ENCODE data around the gene ELMOD3. TPM values are rescaled to one million over a fixed set of nuclear protein-coding genes. Genes with fewer than 3 reads are reported as not detected.
"Not testable (repeated sequence)": the region's sequence is repeated elsewhere in the genome, so short reads cannot be mapped to it uniquely, and the experiment has no call there.

ELMOD3 gene
- total RNA-seq, 1 donor from 2014 or later, result 18.0 TPM

DNA sequence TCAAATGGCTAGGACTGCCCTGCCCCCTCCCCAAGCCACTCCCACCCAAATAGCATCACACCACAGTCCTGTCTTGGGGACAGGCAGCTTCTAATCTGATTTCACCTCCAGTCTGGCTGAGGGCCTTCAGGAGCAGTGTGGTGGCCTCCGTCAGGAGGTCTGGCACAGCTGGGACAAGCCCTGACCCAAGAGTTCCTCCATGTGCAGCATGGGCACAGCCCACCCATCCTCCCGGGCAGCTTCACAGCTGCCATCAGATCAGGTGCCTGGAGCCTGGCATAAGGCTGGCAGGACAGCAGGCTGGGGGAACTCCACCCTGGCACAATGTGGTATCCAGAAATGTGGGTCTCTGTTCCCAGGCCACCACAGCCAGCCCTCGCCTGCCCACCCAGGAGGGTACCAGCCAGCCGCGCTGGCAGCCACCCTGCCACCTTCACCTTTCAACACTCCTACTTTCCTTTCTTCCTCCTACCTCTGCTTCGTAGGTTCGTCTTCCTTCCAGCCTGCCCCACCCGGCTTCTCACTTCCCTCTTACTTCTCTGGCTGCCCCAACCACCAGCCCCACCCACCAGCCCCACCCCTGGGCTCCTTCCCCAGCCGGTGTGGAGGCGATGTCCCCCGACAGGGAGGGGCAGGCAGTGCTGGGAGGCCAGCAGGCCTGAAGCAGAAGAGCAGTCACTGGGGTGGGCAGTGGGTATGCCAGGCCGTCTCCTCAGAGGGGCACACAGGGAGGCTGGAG is 55.4 kb downstream of the ELMOD3 start, which contains the start of gene CAPG:
Gene CAPG (minus strand): TSS at position 522 of the 739 bp plus-strand sequence. CDS start 8,221 bp downstream, outside the sequence.
- H3K4me1 Mint-ChIP-seq (ENCODE audit: low read depth, unreplicated experiment), result peaks cover 12% of the 10 kb centered on the region
- peaks cover 5% of the 10 kb centered on the region for H3K27me3 Mint-ChIP-seq (ENCODE audit: unreplicated experiment)
- no peak for DNase-seq
- H3K4me3 Mint-ChIP-seq (ENCODE audit: unreplicated experiment), result no peak within 1 kb of the TSS
- no peak within 1 kb of the TSS for H3K27ac Mint-ChIP-seq (ENCODE audit: unreplicated experiment)
- TF ChIP-seq, protein P1, sequence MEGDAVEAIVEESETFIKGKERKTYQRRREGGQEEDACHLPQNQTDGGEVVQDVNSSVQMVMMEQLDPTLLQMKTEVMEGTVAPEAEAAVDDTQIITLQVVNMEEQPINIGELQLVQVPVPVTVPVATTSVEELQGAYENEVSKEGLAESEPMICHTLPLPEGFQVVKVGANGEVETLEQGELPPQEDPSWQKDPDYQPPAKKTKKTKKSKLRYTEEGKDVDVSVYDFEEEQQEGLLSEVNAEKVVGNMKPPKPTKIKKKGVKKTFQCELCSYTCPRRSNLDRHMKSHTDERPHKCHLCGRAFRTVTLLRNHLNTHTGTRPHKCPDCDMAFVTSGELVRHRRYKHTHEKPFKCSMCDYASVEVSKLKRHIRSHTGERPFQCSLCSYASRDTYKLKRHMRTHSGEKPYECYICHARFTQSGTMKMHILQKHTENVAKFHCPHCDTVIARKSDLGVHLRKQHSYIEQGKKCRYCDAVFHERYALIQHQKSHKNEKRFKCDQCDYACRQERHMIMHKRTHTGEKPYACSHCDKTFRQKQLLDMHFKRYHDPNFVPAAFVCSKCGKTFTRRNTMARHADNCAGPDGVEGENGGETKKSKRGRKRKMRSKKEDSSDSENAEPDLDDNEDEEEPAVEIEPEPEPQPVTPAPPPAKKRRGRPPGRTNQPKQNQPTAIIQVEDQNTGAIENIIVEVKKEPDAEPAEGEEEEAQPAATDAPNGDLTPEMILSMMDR (IDR thresholded peaks at IDR 0.05; ENCODE audit: partially characterized antibody, unreplicated experiment), result no peak
- H3K9me3 Mint-ChIP-seq (ENCODE audit: unreplicated experiment), result peaks cover 2% of the 10 kb centered on the region
- H3K36me3 Mint-ChIP-seq (ENCODE audit: unreplicated experiment), result no peaks in the 10 kb centered on the region

DNA sequence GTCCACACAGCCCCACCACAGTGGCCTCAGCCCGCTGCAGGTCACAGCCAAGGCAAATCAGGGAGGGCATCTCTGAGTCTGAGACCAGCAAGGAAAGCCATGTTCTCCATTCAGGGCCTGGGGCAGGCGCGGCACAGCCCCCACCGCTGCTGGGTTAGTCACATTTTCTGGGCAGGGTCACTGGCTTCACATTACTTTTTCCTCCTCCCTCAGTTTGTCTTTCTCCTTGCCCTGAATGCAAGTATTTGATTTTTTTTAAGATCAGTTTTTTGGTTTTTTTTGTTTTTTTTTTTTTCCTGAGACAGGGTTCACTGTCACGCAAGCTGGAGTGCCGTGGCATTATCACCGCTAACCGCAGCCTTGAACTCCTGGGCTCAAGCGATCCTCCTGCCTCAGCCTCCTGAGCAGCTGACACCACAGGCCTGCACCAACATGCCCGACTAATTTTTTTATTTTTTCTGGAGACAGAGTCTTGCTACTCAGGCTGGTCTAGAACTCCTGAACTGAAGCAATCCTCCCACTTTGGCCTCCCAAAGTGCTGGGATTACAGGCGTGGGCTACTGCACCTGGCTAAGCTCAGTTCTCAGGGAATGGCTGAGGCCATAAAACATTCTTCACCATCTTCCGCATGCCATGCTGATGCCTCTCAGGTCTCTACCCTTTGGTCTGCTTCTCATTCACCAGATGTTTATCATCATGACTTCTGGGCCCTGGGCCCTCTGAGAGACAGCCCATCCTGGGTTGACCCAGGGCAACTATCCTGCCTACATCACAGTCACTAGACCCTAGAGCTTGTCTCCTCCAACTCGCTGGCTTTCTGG is 56.2 kb downstream of the ELMOD3 start:
- peaks cover 8% of the 10 kb centered on the region for H3K27me3 Mint-ChIP-seq (ENCODE audit: unreplicated experiment)
- H3K4me3 Mint-ChIP-seq (ENCODE audit: unreplicated experiment), result no peak overlapping the region
- no peak overlapping the region for H3K27ac Mint-ChIP-seq (ENCODE audit: unreplicated experiment)
- peaks cover 7% of the 10 kb centered on the region for H3K4me1 Mint-ChIP-seq (ENCODE audit: low read depth, unreplicated experiment)
- TF ChIP-seq, protein P1 (IDR thresholded peaks at IDR 0.05; ENCODE audit: partially characterized antibody, unreplicated experiment), result no peak
- no peak for DNase-seq
- peaks cover 2% of the 10 kb centered on the region for H3K9me3 Mint-ChIP-seq (ENCODE audit: unreplicated experiment)
- no peaks in the 10 kb centered on the region for H3K36me3 Mint-ChIP-seq (ENCODE audit: unreplicated experiment)

DNA sequence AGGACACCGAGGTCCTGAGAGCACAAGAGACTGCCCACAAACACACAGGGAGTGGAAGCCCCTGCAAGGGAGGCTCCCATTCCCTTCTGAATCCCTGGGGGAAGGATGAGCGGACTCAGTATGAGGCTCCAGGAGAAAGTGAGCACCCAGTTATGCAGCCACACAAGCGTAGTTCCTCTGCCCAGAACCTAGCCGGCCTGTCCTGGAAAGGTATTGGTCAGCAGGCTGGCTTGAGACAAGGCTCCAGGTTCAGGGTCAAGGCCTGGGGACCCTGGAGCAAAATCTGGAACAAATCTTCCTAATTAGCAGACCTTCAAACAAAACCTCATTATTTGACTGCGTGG is 56.8 kb downstream of the ELMOD3 start:
- DNase-seq, result no peak
- peaks cover 8% of the 10 kb centered on the region for H3K27me3 Mint-ChIP-seq (ENCODE audit: unreplicated experiment)
- H3K27ac Mint-ChIP-seq (ENCODE audit: unreplicated experiment), result no peak overlapping the region
- H3K4me1 Mint-ChIP-seq (ENCODE audit: low read depth, unreplicated experiment), result peaks cover 7% of the 10 kb centered on the region
- no peak overlapping the region for H3K4me3 Mint-ChIP-seq (ENCODE audit: unreplicated experiment)
- TF ChIP-seq, protein P1 (IDR thresholded peaks at IDR 0.05; ENCODE audit: partially characterized antibody, unreplicated experiment), result no peak
- H3K36me3 Mint-ChIP-seq (ENCODE audit: unreplicated experiment), result no peaks in the 10 kb centered on the region
- peaks cover 2% of the 10 kb centered on the region for H3K9me3 Mint-ChIP-seq (ENCODE audit: unreplicated experiment)

DNA sequence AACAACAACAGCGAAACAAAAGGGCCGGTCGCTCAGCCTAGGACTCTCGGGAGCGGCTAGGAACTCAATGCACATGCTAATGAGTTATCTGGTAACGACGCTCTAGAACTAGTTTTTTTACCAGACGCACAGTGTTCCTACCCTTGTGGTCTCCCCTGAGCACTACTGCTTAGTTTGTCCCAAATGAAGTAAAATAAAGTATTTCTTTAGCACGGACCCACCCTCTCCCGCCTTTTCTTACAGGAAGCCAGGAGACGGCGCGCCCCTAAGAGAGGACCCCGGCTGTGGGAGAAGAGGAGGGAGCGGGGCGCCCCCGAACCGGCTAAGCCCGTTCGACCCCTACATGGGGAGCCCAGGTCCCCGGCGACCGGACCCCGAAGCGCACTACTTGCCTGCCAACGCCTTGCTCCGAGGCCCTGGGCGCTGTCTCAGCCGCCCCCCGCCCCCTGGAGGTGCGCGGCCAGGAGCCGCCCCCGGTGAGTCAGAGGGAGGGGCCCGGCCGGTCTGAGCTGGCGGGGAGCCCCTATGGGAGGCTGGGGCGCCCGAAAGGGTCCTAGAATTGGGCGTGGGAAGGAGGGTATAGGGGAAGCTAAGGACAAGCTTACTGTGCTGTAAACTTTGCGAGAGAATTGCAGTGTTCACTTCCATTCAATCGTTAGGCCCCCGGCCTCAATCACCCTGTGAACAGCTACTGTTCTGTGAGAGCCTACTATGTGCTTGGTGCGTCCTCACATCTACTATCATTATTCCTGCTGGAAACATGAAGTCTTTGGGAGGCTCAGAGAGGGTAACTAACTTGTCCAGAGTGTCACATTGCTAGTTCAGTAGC is 59.2 kb downstream of the ELMOD3 start:
- Mint-ChIP-seq H3K4me3 (ENCODE audit: unreplicated experiment) (peak overlapping the region; percentile 86), H3K4me1 (ENCODE audit: low read depth, unreplicated experiment) (peaks cover 2% of the 10 kb centered on the region), H3K27ac (ENCODE audit: unreplicated experiment) (no peak overlapping the region), H3K9me3 (ENCODE audit: unreplicated experiment) (no peaks in the 10 kb centered on the region), H3K36me3 (ENCODE audit: unreplicated experiment) (no peaks in the 10 kb centered on the region), H3K27me3 (ENCODE audit: unreplicated experiment) (peaks cover 3% of the 10 kb centered on the region)
- TF ChIP-seq, protein P1 (IDR thresholded peaks at IDR 0.05; ENCODE audit: partially characterized antibody, unreplicated experiment), result no peak
- no peak for DNase-seq

DNA sequence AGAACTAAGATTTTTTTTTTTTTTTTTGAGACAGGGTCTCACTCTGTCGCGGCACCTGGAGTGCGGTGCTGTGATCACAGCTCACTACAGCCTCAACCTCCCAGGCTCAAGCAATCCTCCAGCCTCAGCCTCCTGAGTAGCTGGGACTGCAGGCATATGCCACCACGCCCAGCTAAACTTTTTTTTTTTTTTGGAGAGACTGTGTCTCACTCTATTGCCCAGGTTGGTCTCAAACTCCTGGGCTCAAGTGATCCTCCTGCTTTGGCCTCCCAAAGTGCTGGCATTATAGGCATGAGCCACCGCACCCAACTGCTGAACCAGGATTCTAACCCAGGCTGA is 59.8 kb downstream of the ELMOD3 start:
- not testable (repeated sequence) for H3K9me3 Mint-ChIP-seq (ENCODE audit: unreplicated experiment); H3K4me3 Mint-ChIP-seq (ENCODE audit: unreplicated experiment)

More for the DNA sequence above, 59.8 kb downstream of the ELMOD3 start:
- H3K27me3 Mint-ChIP-seq (ENCODE audit: unreplicated experiment); H3K27ac Mint-ChIP-seq (ENCODE audit: unreplicated experiment); DNase-seq; H3K36me3 Mint-ChIP-seq (ENCODE audit: unreplicated experiment); H3K4me1 Mint-ChIP-seq (ENCODE audit: low read depth, unreplicated experiment): not testable (repeated sequence)
